WTC11 (cell line): ENCODE results near the gene ZNF436.

Source experiments
- CTCF ChIP-seq: fragments of 200-600 bp; IDR thresholded peaks from 2 replicates; pipeline ENCODE4 v1.8.0; 2022; ENCODE audit warnings: antibody characterized with exemption
- TEAD1 ChIP-seq: sonication (generic); formaldehyde crosslinking; IDR thresholded peaks from 2 replicates; pipeline ENCODE4 v1.8.0; 2022; ENCODE audit warnings: mild to moderate bottlenecking, missing genetic modification reagents

- TF ChIP-seq CTCF (no peak), TEAD1 (no peak)
Measured at GRCh38 chr1:23339632-23340031, 30.0 kb downstream of the ZNF436 start.
